ENCODE data around the gene CARD9. TPM values are rescaled to one million over a fixed set of nuclear protein-coding genes. Genes with fewer than 3 reads are reported as not detected.

The CARD9 gene
- polyA plus RNA-seq, 6 donors from 2014 or later: 0.16 to 0.52 (median 0.33) TPM; not detected in 1

- no peaks in the 10 kb centered on the region for H3K9me3 Mint-ChIP-seq
- peak overlapping the region in 1 of 8 donors; percentile 94 for H3K4me3 Mint-ChIP-seq
- peaks cover 9 to 26% (median 19%) of the 10 kb centered on the region in 3 donors for H3K4me1 Mint-ChIP-seq
- no peaks in the 10 kb centered on the region for H3K36me3 Mint-ChIP-seq
- no peaks in the 10 kb centered on the region for H3K27me3 Mint-ChIP-seq
- no peak overlapping the region for H3K27ac Mint-ChIP-seq
- ATAC-seq (ENCODE audit: low read depth in 2 of 2) (no peak), DNase-seq (no peak)
These were observed 24.2 kb upstream of the CARD9 start for GRCh38 chr9:136397643-136398042.

- no peaks in the 10 kb centered on the region for H3K9me3 Mint-ChIP-seq
- no peak for ATAC-seq (ENCODE audit: low read depth in 2 of 2)
- no peaks in the 10 kb centered on the region for H3K27me3 Mint-ChIP-seq
- H3K4me1 Mint-ChIP-seq: peaks cover 9 to 15% (median 13%) of the 10 kb centered on the region in 3 donors
- no peak overlapping the region for H3K4me3 Mint-ChIP-seq
- no peak for DNase-seq
- H3K36me3 Mint-ChIP-seq: peaks cover 4 to 11% of the 10 kb centered on the region in 2 donors
- H3K27ac Mint-ChIP-seq: no peak overlapping the region
These were observed 22.7 kb upstream of the CARD9 start for GRCh38 chr9:136396219-136396515.

- Mint-ChIP-seq H3K27ac (no peak overlapping the region), H3K4me3 (no peak overlapping the region), H3K9me3 (no peaks in the 10 kb centered on the region), H3K27me3 (no peaks in the 10 kb centered on the region), H3K4me1 (peaks cover 9 to 15% (median 13%) of the 10 kb centered on the region in 3 donors), H3K36me3 (peaks cover 5 to 12% of the 10 kb centered on the region in 2 donors)
- ATAC-seq (ENCODE audit: low read depth in 2 of 2): no peak
- no peak for DNase-seq
These were observed 22.1 kb upstream of the CARD9 start for GRCh38 chr9:136395345-136396218.

DNA sequence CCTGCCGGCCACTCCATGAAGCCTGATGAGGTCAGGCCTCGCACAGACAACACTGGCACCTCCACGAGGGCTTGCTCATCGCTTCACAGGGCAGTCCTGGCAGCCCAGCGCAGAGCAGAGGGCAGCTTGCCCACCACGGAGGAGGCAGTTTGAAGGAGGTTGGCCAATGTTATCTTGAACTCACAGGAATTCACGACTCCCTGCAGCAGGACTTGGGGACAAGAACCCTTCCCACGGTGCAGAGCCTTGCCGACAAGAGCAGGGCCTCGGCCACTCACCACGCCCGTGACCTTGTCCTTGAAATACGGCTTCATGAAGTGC is 21.5 kb upstream of the CARD9 start:
- peaks cover 9 to 15% (median 13%) of the 10 kb centered on the region in 3 donors for H3K4me1 Mint-ChIP-seq
- no peak for ATAC-seq (ENCODE audit: low read depth in 2 of 2)
- peaks cover 5 to 12% of the 10 kb centered on the region in 2 donors for H3K36me3 Mint-ChIP-seq
- no peak overlapping the region for H3K4me3 Mint-ChIP-seq
- H3K27me3 Mint-ChIP-seq: no peaks in the 10 kb centered on the region
- H3K9me3 Mint-ChIP-seq: no peaks in the 10 kb centered on the region
- no peak for DNase-seq
- no peak overlapping the region for H3K27ac Mint-ChIP-seq

GRCh38 chr9:136394312-136395019 is 21.0 kb upstream of the CARD9 start:
- no peaks in the 10 kb centered on the region for H3K27me3 Mint-ChIP-seq
- no peaks in the 10 kb centered on the region for H3K9me3 Mint-ChIP-seq
- peaks cover 9 to 12% of the 10 kb centered on the region in 2 donors for H3K36me3 Mint-ChIP-seq
- peaks cover 9 to 14% (median 13%) of the 10 kb centered on the region in 3 donors for H3K4me1 Mint-ChIP-seq
- ATAC-seq (ENCODE audit: low read depth in 2 of 2) (no peak), DNase-seq (no peak)
- H3K27ac Mint-ChIP-seq: no peak overlapping the region
- H3K4me3 Mint-ChIP-seq: no peak overlapping the region

DNA sequence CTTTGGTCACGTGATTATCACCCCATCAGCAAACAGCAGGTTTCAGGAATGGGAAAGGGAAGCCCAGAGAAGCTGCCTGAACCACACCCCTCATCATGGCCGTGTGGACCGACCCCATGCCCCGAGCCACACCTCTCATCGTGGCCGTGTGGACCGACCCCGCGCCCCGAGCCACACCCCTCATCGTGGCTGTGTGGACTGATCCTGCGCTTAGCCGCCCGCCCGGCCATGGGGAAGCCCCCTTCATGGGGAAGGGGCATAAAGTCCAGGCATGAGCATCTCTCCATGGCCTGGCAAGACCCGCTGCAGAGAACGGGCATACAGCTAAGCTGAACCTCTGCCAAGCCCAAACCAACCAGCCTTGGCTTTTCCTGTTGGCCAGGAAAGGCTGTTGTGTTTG is 20.1 kb upstream of the CARD9 start:
- ATAC-seq (ENCODE audit: low read depth in 2 of 2) (no peak), DNase-seq (no peak)
- no peaks in the 10 kb centered on the region for H3K27me3 Mint-ChIP-seq
- peaks cover under 1 to 5% (median 4%) of the 10 kb centered on the region in 3 donors for H3K4me1 Mint-ChIP-seq
- peaks cover 9 to 12% of the 10 kb centered on the region in 2 donors for H3K36me3 Mint-ChIP-seq
- no peaks in the 10 kb centered on the region for H3K9me3 Mint-ChIP-seq
- no peak overlapping the region for H3K4me3 Mint-ChIP-seq
- no peak overlapping the region for H3K27ac Mint-ChIP-seq

- no peak for ATAC-seq (ENCODE audit: low read depth in 2 of 2)
- Mint-ChIP-seq H3K9me3 (no peaks in the 10 kb centered on the region), H3K36me3 (peaks cover 9 to 12% of the 10 kb centered on the region in 2 donors), H3K4me3 (no peak overlapping the region), H3K27me3 (no peaks in the 10 kb centered on the region), H3K4me1 (no peaks in the 10 kb centered on the region), H3K27ac (no peak overlapping the region)
- DNase-seq: no peak
These were observed 19.3 kb upstream of the CARD9 start for GRCh38 chr9:136392538-136393449.

DNA sequence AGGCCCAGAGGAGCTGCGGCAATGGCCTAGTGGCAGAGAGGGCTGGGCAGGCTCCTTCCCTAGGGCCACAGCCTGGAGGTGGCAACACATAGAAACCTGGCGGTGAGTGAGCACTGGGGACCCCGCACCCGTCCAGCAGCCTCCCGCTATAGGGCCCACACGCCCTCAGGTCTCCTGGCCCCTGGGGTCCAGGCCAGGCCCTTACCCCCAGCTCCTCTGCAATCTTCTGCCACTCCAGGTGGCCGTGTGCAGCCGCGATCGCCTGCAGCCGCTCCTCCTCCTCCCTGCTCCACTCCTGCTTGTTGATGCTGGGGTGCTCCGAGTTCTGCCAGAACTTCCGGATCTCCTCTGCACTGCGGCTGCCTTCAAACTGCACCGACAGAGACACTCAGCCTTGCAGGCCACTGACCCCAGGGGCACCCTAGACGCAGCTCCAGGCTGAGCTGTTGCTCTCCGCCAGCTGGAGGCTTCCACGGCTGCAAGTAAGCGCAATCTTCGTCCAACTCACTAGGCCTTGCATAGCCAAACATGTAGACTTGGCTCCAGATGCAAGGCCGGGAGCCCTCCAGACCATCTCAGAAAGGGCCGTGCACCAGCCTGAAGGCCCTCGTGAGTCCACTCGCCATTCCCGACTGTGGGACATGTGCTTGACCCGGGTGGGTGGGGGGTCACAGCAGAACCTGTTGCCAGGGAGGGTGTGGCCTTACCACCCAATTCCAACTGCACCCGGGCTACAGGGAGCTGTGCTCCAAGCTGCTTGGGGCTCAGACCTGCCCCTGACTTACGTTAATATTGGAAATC is 18.5 kb upstream of the CARD9 start:
- no peak overlapping the region for H3K4me3 Mint-ChIP-seq
- H3K27me3 Mint-ChIP-seq: no peaks in the 10 kb centered on the region
- ATAC-seq (ENCODE audit: low read depth in 2 of 2) (no peak), DNase-seq (no peak)
- peaks cover 9 to 12% of the 10 kb centered on the region in 2 donors for H3K36me3 Mint-ChIP-seq
- H3K27ac Mint-ChIP-seq: peak overlapping the region in 1 of 6 donors; percentile 69
- H3K9me3 Mint-ChIP-seq: no peaks in the 10 kb centered on the region
- H3K4me1 Mint-ChIP-seq: no peaks in the 10 kb centered on the region

DNA sequence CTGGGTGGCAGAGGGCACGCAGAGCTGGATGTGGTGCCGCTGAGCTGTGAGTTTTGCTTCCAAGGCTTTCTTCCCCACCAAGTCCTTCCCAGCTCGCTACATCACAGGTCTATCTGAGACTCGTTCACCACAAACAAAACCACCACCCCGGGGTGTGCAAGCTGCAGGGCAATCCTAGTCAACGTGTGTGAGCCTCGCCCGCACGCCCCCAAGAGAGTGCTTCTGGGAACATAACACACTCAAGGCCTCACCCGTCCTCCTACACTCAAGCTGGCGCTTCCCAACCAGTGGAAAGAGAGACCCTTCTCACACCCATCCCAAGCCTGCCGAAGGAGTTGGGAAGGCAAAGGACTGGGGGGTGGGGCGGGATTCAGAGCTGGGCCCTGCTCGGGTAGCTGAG is 15.9 kb upstream of the CARD9 start:
- H3K9me3 Mint-ChIP-seq: no peaks in the 10 kb centered on the region
- no peak overlapping the region for H3K27ac Mint-ChIP-seq
- ATAC-seq (ENCODE audit: low read depth in 2 of 2): no peak
- no peaks in the 10 kb centered on the region for H3K4me1 Mint-ChIP-seq
- H3K36me3 Mint-ChIP-seq: peaks cover 12 to 14% of the 10 kb centered on the region in 2 donors
- no peak for DNase-seq
- no peak overlapping the region for H3K4me3 Mint-ChIP-seq
- H3K27me3 Mint-ChIP-seq: no peaks in the 10 kb centered on the region

DNA sequence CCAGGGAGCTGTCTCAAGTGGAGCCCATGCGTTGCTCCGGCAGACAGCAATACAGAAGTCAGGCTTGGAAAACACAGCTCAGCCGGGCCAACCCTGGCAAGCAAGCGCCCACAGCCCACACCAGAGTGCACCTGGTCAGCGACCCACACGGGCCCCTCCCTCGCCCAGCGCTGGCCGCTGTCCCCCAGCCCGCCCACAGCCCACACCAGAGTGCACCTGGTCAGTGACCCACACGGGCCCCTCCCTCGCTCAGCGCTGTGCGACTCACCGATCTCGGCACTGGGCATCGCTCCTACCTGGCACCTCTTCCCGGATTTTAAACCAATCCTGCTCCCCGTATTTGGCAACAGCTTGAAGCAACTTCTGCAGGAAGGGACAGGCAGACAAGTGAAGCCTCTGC is 13.7 kb upstream of the CARD9 start:
- peaks cover 12 to 15% of the 10 kb centered on the region in 2 donors for H3K36me3 Mint-ChIP-seq
- ATAC-seq (ENCODE audit: low read depth in 2 of 2): no peak
- H3K27me3 Mint-ChIP-seq: no peaks in the 10 kb centered on the region
- H3K4me3 Mint-ChIP-seq: no peak overlapping the region
- H3K9me3 Mint-ChIP-seq: no peaks in the 10 kb centered on the region
- no peak overlapping the region for H3K27ac Mint-ChIP-seq
- no peaks in the 10 kb centered on the region for H3K4me1 Mint-ChIP-seq
- DNase-seq: no peak

DNA sequence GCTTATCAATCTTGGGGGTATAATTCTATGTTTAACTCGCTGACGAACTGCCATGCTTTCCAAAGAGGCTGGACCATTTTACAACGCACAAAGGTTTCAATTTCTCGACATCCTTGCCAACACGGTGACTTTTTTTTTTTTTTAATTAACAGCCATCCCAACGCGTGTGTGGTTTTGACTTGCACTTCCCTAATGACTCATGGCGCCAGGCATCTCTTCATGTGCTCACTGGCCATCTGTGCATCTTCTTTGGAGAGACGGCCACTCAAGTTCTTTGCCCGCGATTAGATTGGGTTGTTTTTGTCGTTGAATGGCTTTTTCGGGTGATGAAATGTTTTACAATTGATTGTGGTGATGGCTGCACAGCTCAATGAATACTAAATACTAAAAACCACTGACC is 12.5 kb upstream of the CARD9 start:
- Mint-ChIP-seq H3K4me1 (no peaks in the 10 kb centered on the region), H3K27ac (peak overlapping the region in 2 of 6 donors; percentile 3 to 10), H3K9me3 (no peaks in the 10 kb centered on the region), H3K4me3 (no peak overlapping the region), H3K36me3 (peaks cover 0 to 10% of the 10 kb centered on the region in 2 donors), H3K27me3 (no peaks in the 10 kb centered on the region)
- ATAC-seq (ENCODE audit: low read depth in 2 of 2) (no peak), DNase-seq (no peak)

DNA sequence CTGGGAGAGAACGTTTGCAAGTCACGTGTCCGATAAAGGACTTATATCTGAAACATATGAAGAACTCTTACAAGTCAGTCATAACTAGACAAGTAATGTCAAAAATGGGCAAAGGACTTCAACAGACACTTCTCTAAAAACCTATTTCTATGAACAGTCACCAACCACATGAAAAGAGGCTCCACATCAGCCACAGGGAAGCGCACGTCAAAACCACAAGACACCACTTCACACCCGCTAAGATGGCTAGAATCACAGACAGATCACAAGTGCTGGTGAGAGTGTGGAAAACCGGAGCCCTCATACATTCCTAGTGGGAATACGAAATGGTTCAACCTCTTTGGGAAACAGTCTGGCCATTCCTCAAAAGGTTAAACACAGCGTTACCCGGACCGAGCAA is 11.5 kb upstream of the CARD9 start:
- DNase-seq (no peak), ATAC-seq (ENCODE audit: low read depth in 2 of 2) (no peak)
- H3K4me3 Mint-ChIP-seq: no peak overlapping the region
- H3K27me3 Mint-ChIP-seq: no peaks in the 10 kb centered on the region
- peak overlapping the region in 1 of 6 donors; percentile 65 for H3K27ac Mint-ChIP-seq
- no peaks in the 10 kb centered on the region for H3K4me1 Mint-ChIP-seq
- no peaks in the 10 kb centered on the region for H3K9me3 Mint-ChIP-seq
- peaks cover 0 to 10% of the 10 kb centered on the region in 2 donors for H3K36me3 Mint-ChIP-seq

GRCh38 chr9:136383436-136383835 is 10.0 kb upstream of the CARD9 start:
- DNase-seq (no peak), ATAC-seq (ENCODE audit: low read depth in 2 of 2) (no peak)
- Mint-ChIP-seq H3K27me3 (no peaks in the 10 kb centered on the region), H3K27ac (peak overlapping the region in 1 of 6 donors; percentile 63), H3K36me3 (peaks cover 0 to 5% of the 10 kb centered on the region in 2 donors), H3K4me3 (no peak overlapping the region), H3K9me3 (no peaks in the 10 kb centered on the region), H3K4me1 (no peaks in the 10 kb centered on the region)

Measured in naive B cell (primary cell).